Activated CD4-positive, alpha-beta T cell treated with anti-CD3 and anti-CD28 coated beads for 24 hours (primary cell): ENCODE measurements around the gene ACSF3.
"Not testable (repeated sequence)": the region's sequence is repeated elsewhere in the genome, so short reads cannot be mapped to it uniquely, and the experiment has no call there.

Experiments
- DNase-seq, 2 donors: peaks; one replicate each; pipeline ENCODE4 v3.0.0-alpha.2; 2020; ENCODE audit warnings: low read depth in 2 of 2

Gene ACSF3

DNA sequence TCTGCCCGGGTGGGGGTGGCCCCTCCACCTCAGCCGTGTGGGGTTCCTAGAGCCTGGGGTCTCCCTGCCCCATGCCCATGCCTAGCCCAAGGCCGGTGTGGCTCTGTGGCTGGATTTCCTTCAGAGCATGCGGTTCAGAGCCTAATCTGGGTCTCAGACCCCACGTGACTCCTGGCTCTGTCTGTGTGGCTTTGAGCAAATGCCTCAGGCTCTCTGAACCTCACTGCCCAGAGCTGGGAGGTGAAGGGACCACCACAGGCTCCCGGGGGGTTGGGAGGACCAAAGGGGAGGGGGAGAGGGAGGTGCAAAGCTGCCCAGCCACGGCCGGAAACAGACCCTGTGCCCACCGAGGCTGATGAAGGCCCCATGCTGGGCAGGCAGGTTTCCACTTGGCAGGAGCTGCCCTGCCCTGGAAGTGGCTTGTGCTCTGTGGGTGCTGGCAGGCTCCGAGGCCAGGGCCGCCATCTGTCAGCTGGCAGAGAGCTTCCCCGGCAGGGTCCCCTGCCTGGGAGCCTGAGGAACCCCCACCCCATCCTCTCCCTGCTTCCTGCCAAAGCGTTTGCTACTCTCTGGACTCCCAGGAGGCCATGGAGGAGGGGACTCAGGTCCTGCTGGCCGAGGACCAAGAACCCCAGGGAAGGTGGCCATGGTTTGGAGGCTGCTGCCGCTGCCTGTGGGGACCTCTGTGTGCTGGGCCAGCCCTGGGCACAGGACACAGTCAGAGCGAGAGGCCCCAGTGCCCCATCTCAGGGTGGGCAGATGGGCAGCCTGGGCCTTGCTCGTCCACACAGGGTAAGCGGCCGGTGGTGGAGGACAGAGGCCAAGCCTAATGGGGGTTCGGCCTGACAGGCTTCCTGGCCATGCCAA lies 81.9 kb downstream of the ACSF3 start:
- no peak for DNase-seq

- DNase-seq = no peak
These were observed 82.6 kb downstream of the ACSF3 start for GRCh38 chr16:89176147-89176690.

- DNase-seq = no peak
These were observed 83.1 kb downstream of the ACSF3 start for GRCh38 chr16:89176717-89177116.

GRCh38 chr16:89177501-89177900 lies 83.8 kb downstream of the ACSF3 start:
- DNase-seq = no peak

GRCh38 chr16:89178453-89179147 lies 84.9 kb downstream of the ACSF3 start:
- DNase-seq = no peak

GRCh38 chr16:89179148-89179484 lies 85.5 kb downstream of the ACSF3 start:
- no peak for DNase-seq

- DNase-seq = no peak
These were observed 86.1 kb downstream of the ACSF3 start for GRCh38 chr16:89179656-89180315.

GRCh38 chr16:89183463-89183862 lies 89.8 kb downstream of the ACSF3 start:
- DNase-seq = no peak

DNA sequence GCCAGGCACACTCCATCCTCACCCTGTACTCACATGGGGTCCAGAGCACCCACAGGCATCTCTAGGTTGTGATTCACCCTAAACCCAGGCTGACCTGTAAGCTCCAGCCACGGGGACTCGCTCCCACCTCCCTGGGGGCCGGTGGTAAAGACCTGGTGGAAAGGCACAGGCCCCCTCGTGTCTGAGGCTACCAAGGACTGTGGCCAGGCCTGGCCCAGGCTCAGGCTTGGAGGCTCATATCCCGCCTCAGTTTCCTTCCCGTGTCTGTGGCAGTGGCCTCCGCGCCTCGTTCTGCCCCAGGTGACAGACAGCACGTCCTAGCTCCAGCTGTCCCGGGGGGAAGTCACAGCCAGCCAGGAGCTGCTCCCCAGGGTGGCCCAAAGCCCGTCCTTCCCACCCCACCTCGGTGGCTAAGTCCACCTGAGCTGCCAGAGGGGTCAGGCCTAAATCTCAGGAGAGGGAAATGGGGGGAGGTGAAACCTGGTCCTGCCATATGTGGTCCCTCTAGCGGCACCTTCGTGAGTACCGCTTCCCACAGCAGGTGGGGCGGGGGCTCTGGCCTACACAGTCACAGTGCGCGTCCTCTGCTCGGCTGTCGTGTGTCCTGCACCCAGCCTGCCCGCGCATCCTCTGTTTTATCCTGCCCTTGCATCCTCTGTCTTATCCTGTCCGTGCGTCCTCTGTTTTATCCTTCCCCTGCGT lies 90.5 kb downstream of the ACSF3 start:
- DNase-seq = no peak

GRCh38 chr16:89184677-89184932 lies 91.0 kb downstream of the ACSF3 start:
- no peak for DNase-seq

DNA sequence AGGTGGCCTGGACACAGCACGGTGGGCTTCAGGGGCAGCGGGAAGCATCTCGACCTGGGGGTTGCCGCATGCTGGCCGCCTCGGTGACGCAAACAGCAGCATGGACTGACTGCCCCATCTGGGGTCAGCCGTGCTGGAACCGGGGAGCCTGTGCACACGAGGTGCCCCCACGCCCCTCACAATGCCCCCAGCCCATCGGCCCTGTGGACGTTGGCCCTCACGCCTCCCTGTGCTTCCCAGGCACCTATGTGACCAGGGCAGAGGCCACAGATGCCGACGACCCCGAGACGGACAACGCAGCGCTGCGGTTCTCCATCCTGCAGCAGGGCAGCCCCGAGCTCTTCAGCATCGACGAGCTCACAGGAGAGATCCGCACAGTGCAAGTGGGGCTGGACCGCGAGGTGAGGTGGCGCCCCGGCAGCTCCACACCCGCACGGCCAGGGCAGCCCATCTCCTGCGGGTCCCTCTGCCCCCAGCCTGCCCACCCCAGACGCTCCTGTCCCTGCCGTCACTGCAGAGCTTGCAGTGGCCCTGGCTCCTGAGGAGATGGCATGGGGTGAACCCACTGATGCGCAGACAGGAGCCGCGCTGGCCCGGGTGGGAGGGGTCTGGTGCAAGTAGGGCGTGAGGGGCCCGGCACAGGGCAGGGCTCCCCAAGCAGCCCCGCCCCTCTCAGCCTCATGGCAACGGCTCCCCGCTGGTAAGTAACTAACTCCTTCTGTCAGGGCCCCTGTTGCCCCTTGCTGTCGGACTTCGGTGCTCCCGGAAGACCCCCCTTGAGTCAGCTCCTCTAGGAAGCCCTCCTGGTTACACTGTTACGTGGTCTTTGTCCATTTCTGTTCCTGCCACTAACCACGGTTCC lies 91.5 kb downstream of the ACSF3 start:
- DNase-seq = no peak

- not testable (repeated sequence) for DNase-seq
These were observed 92.4 kb downstream of the ACSF3 start for GRCh38 chr16:89185887-89186592.

GRCh38 chr16:89186593-89187031 lies 93.0 kb downstream of the ACSF3 start:
- not testable (repeated sequence) for DNase-seq

GRCh38 chr16:89187032-89187769 lies 93.5 kb downstream of the ACSF3 start:
- DNase-seq = no peak

- DNase-seq = no peak
These were observed 94.2 kb downstream of the ACSF3 start for GRCh38 chr16:89187770-89188392.

- not testable (repeated sequence) for DNase-seq
These were observed 95.1 kb downstream of the ACSF3 start for GRCh38 chr16:89188471-89189357.

DNA sequence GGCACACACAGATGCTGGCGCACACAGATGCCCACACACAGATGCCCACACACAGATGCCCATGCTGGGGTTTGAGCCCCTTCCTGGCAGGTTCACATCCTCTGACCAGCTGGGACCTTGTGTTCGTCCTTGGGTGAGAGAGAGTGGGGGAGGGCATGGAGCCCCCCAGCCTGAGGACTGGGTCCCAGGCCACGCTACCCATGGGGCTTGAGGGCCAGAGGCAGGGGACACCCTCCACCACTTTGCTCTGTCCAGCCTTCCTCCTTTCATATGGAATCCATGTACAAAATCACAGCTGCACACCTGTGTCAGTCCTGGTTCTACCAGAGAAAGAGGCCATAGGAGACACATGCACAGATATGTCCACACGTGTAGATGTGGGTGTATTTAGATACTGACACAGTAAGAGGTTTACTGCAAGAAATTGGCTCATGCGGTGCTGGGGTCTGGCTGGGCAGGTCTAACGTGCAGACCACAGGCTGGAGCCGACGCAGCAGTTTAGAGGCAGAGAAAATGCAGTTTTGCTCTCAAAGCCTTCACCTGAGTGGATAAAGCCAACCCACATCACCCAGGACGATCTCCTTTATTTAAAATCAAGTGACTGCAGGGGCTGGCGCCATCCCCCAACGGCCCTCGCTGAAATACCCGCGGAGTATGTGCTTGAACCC lies 95.8 kb downstream of the ACSF3 start:
- DNase-seq = no peak
